RWPE2 (cell line): ENCODE results near the gene CHD5.

ENCODE experiments used
- ATAC-seq: fragments of 200-7000 bp; cut with Tn5 transposase; 3 replicates; pipeline ENCODE4 v1.9.1; 2021; ENCODE audit warnings: low read depth
- DNase-seq: peaks from one replicate; pipeline ENCODE4 v3.0.0-alpha.2; 2020; ENCODE audit warnings: low spot score
- H3K27ac ChIP-seq: fragments of 450-650 bp; 2 replicates; pipeline ENCODE4 v1.5.1; 2017; ENCODE audit warnings: mild to moderate bottlenecking; ENCODE audit not compliant: poor library complexity, severe bottlenecking
- H3K27me3 ChIP-seq: fragments of 250-450 bp; sonication (Bioruptor Pico); 2 replicates; pipeline ENCODE4 v1.5.1; 2021; ENCODE audit warnings: mild to moderate bottlenecking, moderate library complexity; ENCODE audit not compliant: insufficient read depth, poor library complexity, severe bottlenecking
- H3K36me3 ChIP-seq: fragments of 250-450 bp; sonication (Bioruptor Pico); 2 replicates; pipeline ENCODE4 v1.5.1; 2020; ENCODE audit warnings: low read depth, mild to moderate bottlenecking, moderate library complexity
- H3K4me1 ChIP-seq: fragments of 250-450 bp; sonication (Bioruptor Pico); 2 replicates; pipeline ENCODE4 v1.5.1; 2021; ENCODE audit warnings: mild to moderate bottlenecking, moderate library complexity; ENCODE audit not compliant: insufficient read depth, poor library complexity, severe bottlenecking
- H3K4me3 ChIP-seq: fragments of 250-450 bp; sonication (Bioruptor Pico); 2 replicates; pipeline ENCODE4 v1.5.1; 2021; ENCODE audit warnings: mild to moderate bottlenecking, moderate library complexity; ENCODE audit not compliant: severe bottlenecking
- H3K9me3 ChIP-seq: fragments of 250-450 bp; sonication (Bioruptor Pico); 2 replicates; pipeline ENCODE4 v1.5.1; 2021; ENCODE audit warnings: mild to moderate bottlenecking, moderate library complexity; ENCODE audit not compliant: severe bottlenecking
- TF ChIP-seq, protein P1 (sequence below): fragments of 450-650 bp; IDR thresholded peaks from one replicate; pipeline ENCODE4 v1.5.1; 2017; ENCODE audit warnings: mild to moderate bottlenecking, moderate library complexity; ENCODE audit not compliant: poor library complexity, severe bottlenecking

The CHD5 gene

DNA sequence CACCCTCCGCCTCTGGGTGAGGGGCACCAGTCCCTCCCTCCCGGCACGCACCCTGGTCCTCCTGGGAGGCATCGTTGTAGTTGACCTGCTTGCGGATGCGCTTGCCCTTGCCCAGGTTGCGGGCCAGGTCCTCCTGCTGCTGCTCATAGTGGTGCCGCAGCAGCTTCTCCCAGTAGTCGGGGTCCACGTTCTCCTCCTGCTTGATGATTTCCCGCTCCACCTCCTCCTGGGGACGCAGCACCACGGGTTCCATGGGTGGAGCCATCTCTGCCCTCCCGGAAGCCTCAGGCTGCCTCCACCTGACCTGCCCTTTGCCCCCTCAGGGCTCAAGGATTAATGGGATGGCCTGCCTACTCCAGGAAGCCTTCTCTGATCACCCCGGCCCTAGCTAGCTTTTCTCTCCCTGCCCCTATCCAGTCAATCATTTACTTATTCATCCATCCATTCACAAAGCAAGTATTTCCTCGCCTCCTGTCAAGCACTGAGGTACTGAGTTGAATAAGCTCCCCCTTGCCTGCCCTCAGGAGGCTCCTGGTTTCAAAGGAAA, 53.5 kb downstream of the CHD5 start:
- H3K4me1 ChIP-seq: peaks cover 3% of the 10 kb centered on the region
- TF ChIP-seq, protein P1, sequence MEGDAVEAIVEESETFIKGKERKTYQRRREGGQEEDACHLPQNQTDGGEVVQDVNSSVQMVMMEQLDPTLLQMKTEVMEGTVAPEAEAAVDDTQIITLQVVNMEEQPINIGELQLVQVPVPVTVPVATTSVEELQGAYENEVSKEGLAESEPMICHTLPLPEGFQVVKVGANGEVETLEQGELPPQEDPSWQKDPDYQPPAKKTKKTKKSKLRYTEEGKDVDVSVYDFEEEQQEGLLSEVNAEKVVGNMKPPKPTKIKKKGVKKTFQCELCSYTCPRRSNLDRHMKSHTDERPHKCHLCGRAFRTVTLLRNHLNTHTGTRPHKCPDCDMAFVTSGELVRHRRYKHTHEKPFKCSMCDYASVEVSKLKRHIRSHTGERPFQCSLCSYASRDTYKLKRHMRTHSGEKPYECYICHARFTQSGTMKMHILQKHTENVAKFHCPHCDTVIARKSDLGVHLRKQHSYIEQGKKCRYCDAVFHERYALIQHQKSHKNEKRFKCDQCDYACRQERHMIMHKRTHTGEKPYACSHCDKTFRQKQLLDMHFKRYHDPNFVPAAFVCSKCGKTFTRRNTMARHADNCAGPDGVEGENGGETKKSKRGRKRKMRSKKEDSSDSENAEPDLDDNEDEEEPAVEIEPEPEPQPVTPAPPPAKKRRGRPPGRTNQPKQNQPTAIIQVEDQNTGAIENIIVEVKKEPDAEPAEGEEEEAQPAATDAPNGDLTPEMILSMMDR: no peak
- H3K27ac ChIP-seq: no peak overlapping the region
- no peaks in the 10 kb centered on the region for H3K27me3 ChIP-seq
- H3K9me3 ChIP-seq: no peaks in the 10 kb centered on the region
- no peak for ATAC-seq
- no peaks in the 10 kb centered on the region for H3K36me3 ChIP-seq
- H3K4me3 ChIP-seq: no peak overlapping the region
- DNase-seq: peak; percentile 63

- Histone ChIP-seq H3K9me3 (no peaks in the 10 kb centered on the region), H3K4me3 (no peak overlapping the region), H3K4me1 (peaks cover 3% of the 10 kb centered on the region), H3K27me3 (no peaks in the 10 kb centered on the region), H3K27ac (no peak overlapping the region), H3K36me3 (no peaks in the 10 kb centered on the region)
- ATAC-seq (no peak), DNase-seq (peak; percentile 26)
- TF ChIP-seq, protein P1: no peak
These were observed 54.1 kb downstream of the CHD5 start for GRCh38 chr1:6126028-6126427.

- no peak overlapping the region for H3K4me3 ChIP-seq
- peaks cover 3% of the 10 kb centered on the region for H3K4me1 ChIP-seq
- H3K27ac ChIP-seq: no peak overlapping the region
- TF ChIP-seq, protein P1: no peak
- peak; percentile 54 for DNase-seq
- H3K9me3 ChIP-seq: no peaks in the 10 kb centered on the region
- H3K27me3 ChIP-seq: no peaks in the 10 kb centered on the region
- H3K36me3 ChIP-seq: no peaks in the 10 kb centered on the region
- no peak for ATAC-seq
These were observed 54.8 kb downstream of the CHD5 start for GRCh38 chr1:6125366-6125765.

DNA sequence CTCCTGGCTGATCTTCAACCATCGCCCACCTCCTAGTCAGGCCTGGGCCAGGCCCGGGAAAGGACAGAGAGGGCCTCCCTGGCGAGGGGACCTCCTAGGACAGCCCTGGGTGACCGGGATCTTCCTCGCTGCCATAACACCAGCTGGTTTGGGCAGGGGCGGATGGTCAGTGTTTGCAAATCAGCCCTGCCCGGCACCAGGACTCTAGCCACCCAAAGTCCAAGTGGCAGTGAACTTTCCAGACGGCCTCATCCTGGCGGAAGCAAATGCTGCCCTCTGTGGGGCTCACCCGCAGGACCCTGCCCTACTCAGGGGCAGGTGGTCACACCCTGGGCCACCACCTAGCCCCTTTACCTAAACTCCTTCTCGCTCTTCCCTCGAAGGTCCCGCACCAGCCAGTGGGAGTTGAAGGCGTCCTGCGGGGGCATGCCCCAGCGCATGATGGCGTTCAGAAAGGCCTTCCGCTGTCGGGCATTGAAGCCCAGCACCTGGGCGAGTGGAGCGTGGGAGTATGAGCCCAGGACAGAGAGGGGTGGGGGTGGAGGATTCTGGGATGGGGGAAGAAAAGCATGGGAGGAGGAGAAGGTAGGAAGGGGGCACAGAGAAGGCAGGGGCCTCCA, 55.3 kb downstream of the CHD5 start:
- no peak for ATAC-seq
- TF ChIP-seq, protein P1: no peak
- Histone ChIP-seq H3K4me1 (peaks cover 3% of the 10 kb centered on the region), H3K27ac (no peak overlapping the region), H3K9me3 (no peaks in the 10 kb centered on the region), H3K4me3 (no peak overlapping the region), H3K27me3 (no peaks in the 10 kb centered on the region), H3K36me3 (no peaks in the 10 kb centered on the region)
- DNase-seq: peak; percentile 58

- Histone ChIP-seq H3K27me3 (no peaks in the 10 kb centered on the region), H3K27ac (no peak overlapping the region), H3K4me3 (no peak overlapping the region), H3K36me3 (no peaks in the 10 kb centered on the region), H3K9me3 (no peaks in the 10 kb centered on the region), H3K4me1 (peaks cover 3% of the 10 kb centered on the region)
- TF ChIP-seq, protein P1: no peak
- ATAC-seq (no peak), DNase-seq (peak; percentile 60)
These were observed 55.8 kb downstream of the CHD5 start for GRCh38 chr1:6124341-6124740.
